Gastroesophageal sphincter (tissue), 4 donors: ENCODE measurements around the gene TMEM106A. TPM values are rescaled to one million over a fixed set of nuclear protein-coding genes. Genes with fewer than 3 reads are reported as not detected.
"Not testable (repeated sequence)": the region's sequence is repeated elsewhere in the genome, so short reads cannot be mapped to it uniquely, and the experiment has no call there.

ENCODE experiments used
- ATAC-seq: fragments of 150-250 bp; one replicate; pipeline ENCODE4 v1.9.1; 2016; ENCODE audit warnings: mild to moderate bottlenecking, moderate library complexity
- H3K27ac ChIP-seq, 4 donors: fragments of 200-600 bp; sonication (generic) in 3 of 4; 1 replicate in 3 of 4; 2 replicates in 1 of 4; pipeline ENCODE4 v1.5.1; 2016 to 2019
- H3K27me3 ChIP-seq: fragments of 200-600 bp; sonication (generic); one replicate; pipeline ENCODE4 v1.5.1; 2019
- H3K36me3 ChIP-seq, 2 donors: fragments of 200-600 bp; sonication (generic); one replicate each; pipeline ENCODE4 v1.5.1; 2019; ENCODE audit warnings: control low read depth in 1 of 2
- H3K4me1 ChIP-seq, 3 donors: fragments of 200-600 bp; sonication (generic); 1 replicate in 2 of 3; 2 replicates in 1 of 3; pipeline ENCODE4 v1.5.1; 2016 to 2019; ENCODE audit warnings: control low read depth in 2 of 3
- H3K4me3 ChIP-seq, 2 donors: fragments of 200-600 bp; sonication (generic); one replicate each; pipeline ENCODE4 v1.5.1; 2019; ENCODE audit warnings: mild to moderate bottlenecking in 1 of 2, moderate library complexity in 1 of 2
- H3K9me3 ChIP-seq, 3 donors: fragments of 200-600 bp; sonication (generic); one replicate each; pipeline ENCODE4 v1.5.1; 2017 to 2019; ENCODE audit warnings: control low read depth in 2 of 3
- EP300 ChIP-seq: sonication (generic); formaldehyde crosslinking; IDR thresholded peaks from one replicate; pipeline ENCODE4 v1.6.1; 2017; ENCODE audit warnings: antibody characterized with exemption, mild to moderate bottlenecking
- POLR2A ChIP-seq, 2 donors: fragments of 450-650 bp; IDR thresholded peaks; one replicate each; pipeline ENCODE4 v1.6.1; 2017; ENCODE audit warnings: antibody characterized with exemption in 2 of 2, mild to moderate bottlenecking in 2 of 2, moderate library complexity in 1 of 2
- POLR2AphosphoS5 ChIP-seq: sonication (generic); formaldehyde crosslinking; IDR thresholded peaks from one replicate; pipeline ENCODE4 v1.6.1; 2017; ENCODE audit warnings: antibody characterized with exemption
- WGBS, 2 donors: methylation state at CpG; one replicate each; pipeline ENCODE4 v1.1.5; 2018; ENCODE audit warnings: low coverage in 1 of 2; 5-methylcytosine and 5-hydroxymethylcytosine counted together
- total RNA-seq, 4 donors: library from RNA; depleted of rRNA; stranded (reverse); fragments of >200 nt; gene quantifications; one replicate each; pipeline ENCODE4 v1.1.0, GENCODE V29; 2016
- TF ChIP-seq, protein P1 (sequence below), 4 experiments: fragments of 200-600 bp in 2 of 4; fragments of 450-650 bp in 2 of 4; sonication (generic) in 1 of 4; IDR thresholded peaks; one replicate each; pipeline ENCODE4 v1.5.1; 2017 to 2019; ENCODE audit warnings: antibody characterized with exemption in 4 of 4, mild to moderate bottlenecking in 2 of 4, moderate library complexity in 2 of 4

Gene TMEM106A
- total RNA-seq, 4 donors from 2014 or later, result 3.7 to 13.5 (median 4.4) TPM

DNA sequence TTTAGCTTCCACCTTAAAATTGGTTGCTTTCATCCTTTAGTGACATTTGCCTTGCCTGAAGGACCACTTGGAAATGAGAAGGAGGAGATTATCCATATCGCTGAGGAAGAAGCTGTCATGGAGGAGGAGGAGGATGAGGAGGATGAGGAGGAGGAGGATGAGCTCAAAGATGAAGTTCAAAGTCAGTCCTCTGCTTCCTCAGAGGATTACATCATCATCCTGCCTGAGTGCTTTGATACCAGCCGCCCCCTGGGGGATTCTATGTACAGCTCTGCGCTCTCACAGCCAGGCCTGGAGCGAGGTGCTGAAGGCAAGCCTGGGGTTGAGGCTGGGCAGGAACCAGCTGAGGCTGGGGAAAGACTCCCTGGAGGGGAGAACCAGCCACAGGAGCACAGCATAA is 11.5 kb upstream of the TMEM106A start:
- 93% methylated on average over 3 of the region's 4 CpGs; no CpG with 5 or more reads in 1 of the 2 donors for WGBS, 2 donors
- H3K36me3 ChIP-seq, result peaks cover 16 to 100% of the 10 kb centered on the region in 2 donors

DNA sequence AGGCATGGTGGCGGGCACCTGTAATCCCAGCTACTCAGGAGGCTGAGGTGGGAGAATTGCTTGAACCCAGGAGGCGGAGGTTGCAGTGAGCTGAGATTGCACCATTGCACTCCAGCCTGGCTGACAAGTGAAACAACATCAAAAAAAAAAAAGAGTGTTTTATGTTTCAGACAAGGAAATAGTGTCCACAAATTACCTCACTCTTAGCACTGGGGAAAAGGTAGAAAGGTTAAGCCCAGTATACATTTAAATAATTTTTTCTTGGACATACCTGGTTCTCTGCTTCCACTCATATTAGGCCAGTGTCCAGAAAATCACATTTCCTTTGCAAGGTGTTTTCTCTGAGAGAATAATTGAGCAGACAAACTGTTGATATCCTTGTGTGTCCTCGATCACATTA is 8.7 kb upstream of the TMEM106A start:
- peaks cover 4 to 98% of the 10 kb centered on the region in 2 donors for H3K36me3 ChIP-seq
- H3K27me3 ChIP-seq, H3K9me3 ChIP-seq, H3K4me3 ChIP-seq, H3K27ac ChIP-seq, H3K4me1 ChIP-seq, ATAC-seq: not testable (repeated sequence)
- 98 to 100% methylated on average over 2 to 3 of the region's 3 CpGs for WGBS, 2 donors

More for the DNA sequence above, 11.5 kb upstream of the TMEM106A start:
- no peaks in the 10 kb centered on the region for H3K9me3 ChIP-seq
- H3K27ac ChIP-seq, result no peak overlapping the region
- no peak overlapping the region for H3K4me3 ChIP-seq
- H3K27me3 ChIP-seq, result no peaks in the 10 kb centered on the region
- no peak for ATAC-seq
- no peak for TF ChIP-seq POLR2AphosphoS5
- TF ChIP-seq, protein P1, sequence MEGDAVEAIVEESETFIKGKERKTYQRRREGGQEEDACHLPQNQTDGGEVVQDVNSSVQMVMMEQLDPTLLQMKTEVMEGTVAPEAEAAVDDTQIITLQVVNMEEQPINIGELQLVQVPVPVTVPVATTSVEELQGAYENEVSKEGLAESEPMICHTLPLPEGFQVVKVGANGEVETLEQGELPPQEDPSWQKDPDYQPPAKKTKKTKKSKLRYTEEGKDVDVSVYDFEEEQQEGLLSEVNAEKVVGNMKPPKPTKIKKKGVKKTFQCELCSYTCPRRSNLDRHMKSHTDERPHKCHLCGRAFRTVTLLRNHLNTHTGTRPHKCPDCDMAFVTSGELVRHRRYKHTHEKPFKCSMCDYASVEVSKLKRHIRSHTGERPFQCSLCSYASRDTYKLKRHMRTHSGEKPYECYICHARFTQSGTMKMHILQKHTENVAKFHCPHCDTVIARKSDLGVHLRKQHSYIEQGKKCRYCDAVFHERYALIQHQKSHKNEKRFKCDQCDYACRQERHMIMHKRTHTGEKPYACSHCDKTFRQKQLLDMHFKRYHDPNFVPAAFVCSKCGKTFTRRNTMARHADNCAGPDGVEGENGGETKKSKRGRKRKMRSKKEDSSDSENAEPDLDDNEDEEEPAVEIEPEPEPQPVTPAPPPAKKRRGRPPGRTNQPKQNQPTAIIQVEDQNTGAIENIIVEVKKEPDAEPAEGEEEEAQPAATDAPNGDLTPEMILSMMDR (IDR thresholded peaks at IDR 0.05), result no peak
- TF ChIP-seq EP300, result no peak
- no peak for TF ChIP-seq POLR2A (IDR thresholded peaks at IDR 0.05)
- no peaks in the 10 kb centered on the region for H3K4me1 ChIP-seq

DNA sequence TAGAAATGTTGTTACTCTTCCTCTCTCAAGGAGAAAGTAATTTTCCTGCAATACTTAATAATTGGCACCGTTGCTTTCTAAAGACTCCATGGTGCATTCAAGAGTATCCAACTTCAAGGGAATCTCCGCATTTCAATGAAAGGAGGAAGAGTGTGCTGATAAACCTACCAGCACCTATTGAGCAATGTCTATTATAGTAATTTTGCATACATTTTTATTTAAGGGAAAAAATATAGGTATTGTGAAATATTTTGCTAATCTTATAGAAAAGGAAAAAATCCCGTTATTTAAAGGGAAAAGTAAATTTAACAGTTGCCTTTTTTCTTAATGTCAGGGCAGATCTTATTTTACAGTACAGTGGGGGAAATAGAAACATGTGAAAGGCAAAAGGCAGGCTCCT is 1.1 kb upstream of the TMEM106A start:
- no peak for ATAC-seq
- Histone ChIP-seq H3K36me3 (peaks cover 0 to 51% of the 10 kb centered on the region in 2 donors), H3K4me3 (no peak overlapping the region), H3K27me3 (no peaks in the 10 kb centered on the region), H3K4me1 (peaks cover 0 to 28% (median 0%) of the 10 kb centered on the region in 3 donors), H3K27ac (peak overlapping the region in 2 of 4 donors; percentile 81 to 84), H3K9me3 (no peaks in the 10 kb centered on the region)
- no peak for TF ChIP-seq POLR2AphosphoS5
- TF ChIP-seq EP300, result no peak
- TF ChIP-seq POLR2A (IDR thresholded peaks at IDR 0.05), result no peak
- TF ChIP-seq, protein P1 (IDR thresholded peaks at IDR 0.05), result no peak
- 73 to 94% methylated on average over 3 of the region's 3 CpGs for WGBS, 2 donors

DNA sequence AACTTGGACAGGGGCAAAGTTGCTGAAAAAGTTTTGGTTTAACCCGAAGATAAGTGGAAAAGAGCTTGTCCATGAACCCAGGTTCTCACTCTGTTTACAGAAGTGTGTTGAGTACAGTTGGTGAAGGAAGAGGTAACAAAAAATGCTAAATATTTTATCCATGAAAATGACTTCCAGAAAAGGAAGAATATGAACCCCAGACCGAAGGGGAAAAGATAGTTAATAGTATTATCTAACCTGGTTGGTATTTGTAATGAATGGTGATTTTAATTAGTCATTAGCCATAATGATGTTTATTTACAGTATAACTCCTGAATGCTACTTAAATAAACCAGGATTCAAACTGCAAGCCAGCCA is 574 bp upstream of the TMEM106A start:
- no peak for ATAC-seq
- 22 to 29% methylated on average over 2 of the region's 2 CpGs for WGBS, 2 donors
- H3K36me3 ChIP-seq, result peaks cover 0 to 53% of the 10 kb centered on the region in 2 donors

DNA sequence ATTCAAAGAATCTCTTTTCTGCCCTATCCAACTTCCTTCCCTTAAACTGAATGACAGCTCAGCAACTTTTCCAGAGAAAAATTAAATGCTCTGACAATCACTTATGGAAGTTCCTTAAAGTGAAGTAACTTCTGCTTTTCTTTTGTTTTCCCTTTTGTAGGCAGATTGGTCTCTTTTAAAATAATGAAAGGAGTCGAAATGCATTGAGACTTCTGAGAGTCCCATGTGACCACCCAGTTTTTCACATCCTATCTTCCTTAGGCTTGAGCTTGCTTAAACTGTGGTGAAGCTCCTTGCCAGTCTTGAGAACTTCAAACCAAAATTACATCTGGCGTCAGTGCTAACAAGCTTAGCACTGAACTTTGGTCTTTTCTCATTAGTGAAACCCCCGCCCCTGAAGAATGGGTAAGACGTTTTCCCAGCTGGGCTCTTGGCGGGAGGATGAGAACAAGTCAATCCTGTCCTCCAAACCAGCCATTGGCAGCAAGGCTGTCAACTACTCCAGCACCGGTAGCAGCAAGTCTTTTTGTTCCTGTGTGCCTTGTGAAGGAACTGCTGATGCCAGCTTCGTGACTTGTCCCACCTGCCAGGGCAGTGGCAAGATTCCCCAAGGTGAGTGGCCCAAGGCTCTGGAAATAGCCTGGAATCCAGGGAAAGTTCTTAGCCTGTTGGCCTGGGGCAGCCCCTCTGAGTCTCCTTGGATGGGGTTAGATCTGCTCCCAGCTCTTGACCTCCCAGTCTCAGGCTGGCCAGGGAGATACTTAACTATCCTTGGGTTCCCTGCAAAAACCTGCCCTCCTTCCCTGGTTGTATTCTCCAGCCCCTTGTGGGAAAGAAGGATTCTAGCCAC is 1.2 kb downstream of the TMEM106A start:
- Histone ChIP-seq H3K4me3 (peak overlapping the region in 1 of 2 donors; percentile 63), H3K4me1 (peaks cover 0 to 28% (median 0%) of the 10 kb centered on the region in 3 donors), H3K9me3 (no peaks in the 10 kb centered on the region), H3K27ac (peak overlapping the region in 2 of 4 donors; percentile 81 to 84), H3K36me3 (peaks cover 0 to 53% of the 10 kb centered on the region in 2 donors), H3K27me3 (no peaks in the 10 kb centered on the region)
- no peak for ATAC-seq
- no peak for TF ChIP-seq EP300
- TF ChIP-seq, protein P1 (IDR thresholded peaks at IDR 0.05), result no peak
- TF ChIP-seq POLR2A (IDR thresholded peaks at IDR 0.05), result no peak
- no peak for TF ChIP-seq POLR2AphosphoS5
- WGBS, 2 donors, result 0 to 71% methylated on average over 1 to 2 of the region's 7 CpGs

More for the DNA sequence above, 574 bp upstream of the TMEM106A start:
- Histone ChIP-seq H3K4me3 (peak overlapping the region; percentile 61 to 63), H3K4me1 (peaks cover 0 to 28% (median 0%) of the 10 kb centered on the region in 3 donors), H3K9me3 (no peaks in the 10 kb centered on the region), H3K27ac (peak overlapping the region; percentile 48 to 84 (median 81)), H3K27me3 (no peaks in the 10 kb centered on the region)
- TF ChIP-seq, protein P1 (IDR thresholded peaks at IDR 0.05), result no peak
- TF ChIP-seq EP300 (no peak), POLR2AphosphoS5 (no peak), POLR2A (IDR thresholded peaks at IDR 0.05) (no peak)
